NCI-H1417 (cell line): ENCODE data around the gene EFEMP2.

ENCODE experiments used
- DNase-seq, 3 experiments: peaks; one replicate each; lab custom pipeline; 2025; lab: John Stamatoyannopoulos, UW

Gene EFEMP2

DNA sequence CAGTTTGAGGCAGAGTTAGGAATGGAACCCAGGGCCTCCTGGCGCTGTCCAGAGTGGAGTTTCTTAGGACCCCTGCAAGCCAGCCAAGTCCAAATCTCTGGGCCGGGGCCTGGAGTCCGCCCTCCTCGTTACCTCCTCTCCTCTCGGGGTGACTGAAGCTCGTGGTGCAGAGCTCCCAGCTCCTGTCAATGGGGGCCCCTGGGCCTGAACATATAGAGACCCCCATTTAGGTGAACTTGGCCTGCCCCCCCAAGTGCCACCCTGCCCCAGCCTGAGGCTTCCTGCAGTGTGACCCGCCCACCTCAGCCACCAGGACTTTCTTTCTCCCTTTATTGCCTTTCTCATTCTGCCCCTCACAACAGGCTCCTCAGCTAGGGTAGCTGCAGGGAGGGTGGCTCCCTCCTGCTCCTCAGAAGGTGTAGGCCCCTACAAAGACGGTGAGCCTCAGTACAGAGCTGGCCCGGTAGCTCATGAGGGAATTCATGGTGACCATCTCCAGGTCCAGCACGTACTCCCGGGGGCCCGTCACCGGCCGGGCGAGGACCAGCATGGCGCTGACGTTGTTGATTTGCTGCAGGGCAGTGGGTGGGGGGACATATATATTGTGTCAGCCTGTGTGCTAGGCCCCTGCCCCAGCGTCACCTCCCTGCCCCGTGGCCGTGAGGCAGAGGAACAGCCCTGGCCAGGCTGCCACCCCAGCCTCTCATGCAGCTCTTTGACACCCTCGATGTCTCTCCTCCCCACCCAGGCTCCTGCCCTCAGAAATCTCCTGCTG lies 5.9 kb downstream of the EFEMP2 start:
- DNase-seq: no peak

DNA sequence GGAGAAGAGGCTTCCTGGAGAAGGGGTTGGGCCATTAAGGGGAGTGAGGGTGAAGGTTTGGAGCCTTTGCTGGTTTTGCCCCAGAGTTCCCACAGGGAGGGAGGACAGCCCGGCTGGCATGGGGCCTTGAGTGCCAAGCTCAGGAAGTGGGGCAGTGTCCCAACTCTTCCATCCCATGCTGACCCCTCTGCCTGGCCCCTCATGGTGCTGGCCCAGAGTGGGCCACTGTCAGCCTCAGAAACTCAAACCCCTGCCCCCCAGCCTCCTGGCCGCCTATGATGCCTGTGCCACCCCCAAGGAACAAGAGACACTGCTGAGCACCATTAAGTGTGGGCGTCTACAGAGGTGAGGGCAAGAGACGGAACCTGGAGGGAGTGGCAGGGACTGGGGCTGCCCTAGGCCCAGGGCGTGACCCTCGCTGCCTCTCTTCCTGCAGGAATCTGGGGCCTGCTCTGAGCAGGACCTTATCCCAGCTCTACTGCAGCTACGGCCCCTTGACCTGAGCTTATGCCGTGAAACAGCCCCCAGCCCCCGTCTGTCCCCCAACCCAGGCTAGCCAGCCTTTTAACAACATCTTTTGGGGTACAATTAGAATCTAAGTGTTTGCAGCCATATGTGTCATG lies 6.9 kb downstream of the EFEMP2 start:
- no peak for DNase-seq

DNA sequence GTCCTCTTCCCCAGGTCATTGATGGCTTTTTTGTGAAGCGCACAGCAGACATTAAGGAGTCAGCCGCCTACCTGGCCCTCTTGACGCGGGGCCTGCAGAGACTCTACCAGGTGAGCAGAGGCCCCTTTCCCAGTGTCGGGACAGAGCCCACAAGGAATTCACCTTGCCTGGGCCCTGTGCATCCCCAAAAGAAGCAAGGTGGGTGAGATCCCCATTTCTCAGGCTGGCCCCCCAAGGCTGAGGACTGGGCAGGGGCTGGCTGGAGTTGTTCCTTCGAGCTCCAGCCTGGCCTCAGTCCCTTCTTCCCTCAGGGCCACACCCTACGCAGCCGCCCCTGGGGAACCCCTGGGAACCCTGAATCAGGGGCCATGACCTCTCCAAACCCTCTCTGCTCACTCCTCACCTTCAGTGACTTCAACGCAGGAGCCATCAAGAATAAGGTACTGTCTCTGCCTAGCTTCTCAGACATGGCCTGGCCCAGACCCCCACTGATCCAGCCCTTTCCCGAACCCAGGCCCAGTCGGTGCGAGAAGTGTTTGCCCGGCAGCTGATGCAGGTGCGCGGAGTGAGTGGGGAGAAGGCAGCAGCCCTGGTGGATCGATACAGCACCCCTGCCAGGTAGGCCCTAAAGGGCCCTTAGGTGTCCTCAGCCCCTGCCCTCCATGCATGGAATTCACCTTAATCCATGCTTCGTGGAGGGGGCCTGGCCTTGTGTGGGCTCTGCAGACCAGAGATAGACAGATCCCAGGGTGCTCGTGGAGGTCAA lies 7.7 kb downstream of the EFEMP2 start:
- no peak for DNase-seq

DNA sequence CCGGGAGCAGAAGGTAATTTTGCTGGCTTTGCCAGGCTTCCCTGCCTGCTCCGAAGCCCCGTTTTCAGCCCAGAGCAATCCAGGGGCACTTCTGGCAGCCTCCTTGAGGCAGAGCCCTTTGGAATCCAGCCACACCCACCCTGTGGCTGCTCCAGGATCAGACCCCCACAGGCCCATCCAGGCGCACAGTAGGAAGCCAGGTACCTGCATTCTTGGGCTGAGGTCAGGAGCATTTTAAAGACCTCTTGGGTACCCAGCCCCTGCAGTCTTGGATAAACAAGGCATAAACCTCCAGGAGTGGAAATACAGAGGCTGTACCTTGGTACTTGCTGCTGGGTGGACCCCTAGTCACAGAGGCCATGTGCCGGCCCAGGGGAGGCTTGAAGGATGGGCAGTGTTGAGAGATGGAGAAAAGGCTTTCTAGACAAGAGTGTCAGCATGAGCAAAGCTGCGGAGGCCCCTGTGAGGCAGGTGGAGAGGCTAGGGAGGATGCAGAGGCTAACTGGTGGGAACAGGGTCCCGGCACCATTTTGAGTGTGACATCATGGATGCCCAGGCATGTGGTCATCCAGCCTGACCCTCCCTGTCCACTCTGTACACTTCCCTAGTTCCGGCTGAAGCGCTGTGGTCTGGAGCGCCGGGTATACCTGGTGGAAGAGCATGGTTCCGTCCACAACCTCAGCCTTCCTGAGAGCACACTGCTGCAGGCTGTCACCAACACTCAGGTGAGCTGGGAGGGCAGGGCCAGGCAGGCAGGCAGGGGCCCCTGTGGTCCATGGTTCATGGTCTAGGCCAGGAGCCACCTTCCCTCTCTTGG lies 8.5 kb downstream of the EFEMP2 start:
- DNase-seq: no peak

DNA sequence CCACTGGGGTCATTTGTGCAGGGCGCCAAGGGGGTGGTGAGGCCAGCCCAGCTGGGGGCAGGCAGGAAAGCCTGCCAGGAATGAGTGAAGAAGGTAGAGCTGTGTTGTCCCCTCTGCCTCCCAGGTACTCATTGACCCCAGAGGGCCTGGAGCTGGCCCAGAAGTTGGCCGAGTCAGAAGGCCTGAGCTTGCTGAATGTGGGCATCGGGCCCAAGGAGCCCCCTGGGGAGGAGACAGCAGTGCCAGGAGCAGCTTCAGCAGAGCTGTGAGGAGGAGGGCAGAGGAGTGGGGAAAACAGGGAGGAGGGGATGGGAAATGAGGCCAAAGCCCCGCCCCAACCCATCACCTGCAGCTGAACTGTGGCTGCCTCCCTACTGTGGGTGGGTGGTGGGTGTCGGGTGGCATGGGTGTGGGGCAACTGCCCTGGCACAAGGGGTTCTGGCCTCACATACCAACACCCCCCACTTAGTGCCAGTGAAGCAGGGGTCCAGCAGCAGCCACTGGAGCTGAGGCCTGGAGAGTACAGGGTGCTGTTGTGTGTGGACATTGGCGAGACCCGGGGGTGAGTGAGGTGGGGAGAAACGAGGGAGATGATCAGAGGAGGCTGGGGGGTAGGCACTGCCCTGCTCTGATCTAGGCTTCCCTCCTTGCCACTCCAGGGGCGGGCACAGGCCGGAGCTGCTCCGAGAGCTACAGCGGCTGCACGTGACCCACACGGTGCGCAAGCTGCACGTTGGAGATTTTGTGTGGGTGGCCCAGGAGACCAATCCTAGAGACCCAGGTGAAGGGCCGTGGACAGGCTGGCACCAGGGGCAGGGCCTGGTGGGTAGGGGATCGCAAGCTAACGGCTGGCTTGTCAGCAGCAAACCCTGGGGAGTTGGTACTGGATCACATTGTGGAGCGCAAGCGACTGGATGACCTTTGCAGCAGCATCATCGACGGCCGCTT lies 9.4 kb downstream of the EFEMP2 start:
- DNase-seq: no peak

DNA sequence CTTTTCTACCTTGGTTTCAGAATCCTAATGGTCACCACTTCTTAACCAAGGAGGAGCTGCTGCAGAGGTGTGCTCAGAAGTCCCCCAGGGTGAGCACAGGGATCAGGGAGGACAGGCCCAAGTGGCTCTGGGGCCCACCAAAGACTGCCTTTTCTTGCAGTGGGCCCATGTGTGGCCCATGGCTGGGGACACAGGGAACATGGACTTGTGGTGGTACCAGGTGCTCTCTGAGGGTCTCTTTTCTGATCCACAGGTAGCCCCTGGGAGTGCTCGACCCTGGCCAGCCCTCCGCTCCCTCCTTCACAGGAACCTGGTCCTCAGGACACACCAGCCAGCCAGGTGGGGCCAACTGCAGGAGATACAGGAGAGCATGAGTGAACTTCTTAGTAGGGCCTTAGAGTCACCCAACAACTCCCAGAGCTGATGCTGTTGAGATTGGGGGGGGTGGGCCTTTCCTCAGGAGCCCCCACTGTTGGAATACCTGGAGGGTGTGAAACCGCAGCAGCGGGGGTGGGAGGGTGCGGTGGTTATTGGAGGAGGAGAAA lies 10.3 kb downstream of the EFEMP2 start:
- DNase-seq: no peak

DNA sequence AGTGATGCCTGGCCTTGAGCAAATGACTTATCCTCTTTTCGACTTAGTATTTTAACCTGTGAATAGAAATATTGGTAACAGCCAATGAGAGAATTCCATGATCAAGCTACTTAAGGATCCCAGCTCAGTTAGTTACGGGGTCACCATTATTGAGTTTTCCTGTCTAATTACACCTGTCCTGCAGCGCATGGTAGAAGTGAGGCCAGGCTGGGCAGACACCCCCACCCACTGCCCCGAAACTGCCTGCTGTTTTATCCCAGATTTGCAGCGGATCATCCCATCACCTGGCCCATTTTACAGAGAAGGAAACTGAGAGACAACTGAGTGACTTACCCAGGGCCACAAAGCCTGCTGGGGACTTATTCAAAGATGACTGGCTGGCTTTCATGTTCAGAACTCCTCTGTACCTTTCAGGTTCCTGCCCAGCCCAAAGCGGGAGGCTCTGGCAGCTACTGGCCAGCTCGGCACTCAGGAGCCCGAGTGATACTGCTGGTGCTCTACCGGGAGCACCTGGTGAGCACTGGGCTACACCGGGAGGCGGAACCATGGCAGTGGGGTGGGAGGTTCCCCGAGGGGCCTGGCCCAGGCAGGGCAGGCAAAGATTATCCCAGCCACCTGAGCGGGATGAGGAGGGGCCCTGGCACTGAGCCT lies 10.9 kb downstream of the EFEMP2 start:
- no peak for DNase-seq

DNA sequence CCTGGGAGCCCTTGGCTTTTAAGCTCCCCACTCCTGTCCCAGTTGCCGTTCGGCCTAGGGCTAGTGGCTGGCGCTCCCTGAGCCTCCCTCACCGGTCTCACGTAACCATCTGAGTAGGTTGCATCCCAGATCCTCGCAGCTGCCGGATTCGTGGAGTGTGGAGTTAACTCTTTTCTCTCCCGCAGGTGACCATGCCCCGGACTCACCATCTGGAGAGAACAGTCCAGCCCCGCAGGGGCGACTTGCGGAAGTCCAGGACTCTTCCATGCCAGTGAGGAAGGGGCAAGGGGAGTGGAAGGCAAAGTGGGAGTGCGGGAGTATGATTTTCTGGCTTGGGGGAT lies 11.5 kb downstream of the EFEMP2 start:
- peak in 2 of 3 experiments; percentile 44 to 61 for DNase-seq

DNA sequence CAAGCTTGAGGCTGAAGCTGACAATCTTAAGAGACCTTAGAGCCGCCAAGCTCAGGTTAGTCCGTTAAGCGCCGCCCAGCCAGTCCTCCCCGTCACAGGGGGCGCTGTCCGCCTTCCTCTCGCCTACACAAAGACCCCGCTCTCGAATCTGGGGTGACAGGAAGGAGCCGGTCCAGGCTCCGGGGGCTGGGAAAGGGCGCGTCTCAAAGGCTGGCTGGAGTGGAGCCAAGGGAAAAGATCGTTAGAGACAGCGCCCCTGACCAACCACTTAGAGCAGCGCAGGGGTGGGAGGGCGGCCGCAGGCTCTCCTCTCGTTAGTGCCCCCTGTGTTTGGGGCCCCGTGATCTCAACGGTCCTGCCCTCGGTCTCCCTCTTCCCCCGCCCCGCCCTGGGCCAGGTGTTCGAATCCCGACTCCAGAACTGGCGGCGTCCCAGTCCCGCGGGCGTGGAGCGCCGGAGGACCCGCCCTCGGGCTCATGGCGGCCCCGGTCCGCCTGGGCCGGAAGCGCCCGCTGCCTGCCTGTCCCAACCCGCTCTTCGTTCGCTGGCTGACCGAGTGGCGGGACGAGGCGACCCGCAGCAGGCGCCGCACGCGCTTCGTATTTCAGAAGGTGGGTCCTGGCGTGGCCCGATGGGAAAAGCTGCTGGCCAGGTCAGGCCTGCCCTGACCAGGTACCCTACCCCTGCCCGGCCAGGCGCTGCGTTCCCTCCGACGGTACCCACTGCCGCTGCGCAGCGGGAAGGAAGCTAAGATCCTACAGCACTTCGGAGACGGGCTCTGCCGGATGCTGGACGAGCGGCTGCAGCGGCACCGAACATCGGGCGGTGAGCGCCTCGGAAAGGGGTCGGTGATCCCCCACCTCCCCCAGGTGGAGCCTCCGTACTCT lies 12.1 kb downstream of the EFEMP2 start, which contains the start of gene MUS81:
Gene MUS81, plus strand, starts transcription at position 156 of the 887 bp plus-strand sequence. Its CDS starts 321 bp downstream, at position 477.
- DNase-seq: peak; percentile 94 to 99 (median 97)

DNA sequence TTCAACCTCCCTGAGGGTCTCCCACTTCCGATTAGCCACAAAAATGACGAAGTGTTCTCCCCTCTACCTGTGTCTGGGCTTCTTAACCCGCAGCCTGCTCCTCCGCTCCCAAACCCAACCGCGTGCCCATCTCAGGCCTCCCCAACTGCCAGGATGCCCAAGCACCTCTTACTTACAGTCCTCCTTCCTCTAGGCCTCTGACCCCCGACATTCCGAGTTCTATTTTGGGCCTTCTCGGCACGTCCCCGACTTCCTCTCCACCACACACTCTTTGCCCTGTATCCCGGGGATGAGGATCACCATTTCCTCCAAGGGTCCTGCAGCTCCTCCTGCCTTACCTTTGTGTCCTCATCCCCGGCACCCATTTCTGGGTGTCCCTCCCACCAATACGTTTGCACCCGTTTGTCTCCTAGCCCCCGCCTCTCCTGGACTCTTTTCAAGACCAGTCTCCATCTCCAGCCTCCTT lies 12.8 kb downstream of the EFEMP2 start:
- no peak for DNase-seq

DNA sequence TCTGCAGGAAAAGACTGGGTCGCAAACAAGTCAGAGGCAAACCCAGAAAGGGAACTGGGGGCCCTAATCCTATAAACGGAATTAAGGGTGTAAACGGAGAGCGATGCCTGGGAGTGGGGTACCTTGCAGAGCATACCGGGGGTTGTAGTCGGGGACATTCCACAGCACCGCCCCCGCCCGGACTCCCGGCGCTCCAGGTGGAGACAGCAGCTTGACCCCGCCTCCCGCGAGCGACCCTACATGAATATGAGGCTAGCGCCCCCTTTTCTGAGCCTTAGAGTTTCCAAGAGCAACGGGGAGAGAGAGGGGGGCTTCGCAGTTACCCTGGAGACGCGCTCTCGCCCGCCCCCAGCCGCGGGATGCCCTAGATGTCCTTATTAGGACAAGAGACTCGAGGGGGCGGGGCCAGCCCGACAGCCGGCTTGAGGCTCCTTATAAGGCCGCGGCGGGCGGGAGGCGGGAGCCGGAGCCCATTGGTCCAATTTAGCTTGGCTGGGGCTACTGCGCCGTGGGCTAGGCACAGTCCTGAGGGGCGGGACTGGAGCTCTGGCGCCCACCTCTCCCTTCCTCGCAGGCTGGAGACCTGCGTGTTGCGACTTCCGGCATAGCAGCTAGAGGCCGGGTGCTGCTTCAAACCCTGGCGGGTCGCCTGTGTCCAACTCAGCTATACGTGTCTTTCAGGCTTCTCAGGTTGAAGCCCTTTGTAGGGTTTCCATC lies 13.3 kb downstream of the EFEMP2 start:
- DNase-seq: peak; percentile 96 to 99 (median 98)

DNA sequence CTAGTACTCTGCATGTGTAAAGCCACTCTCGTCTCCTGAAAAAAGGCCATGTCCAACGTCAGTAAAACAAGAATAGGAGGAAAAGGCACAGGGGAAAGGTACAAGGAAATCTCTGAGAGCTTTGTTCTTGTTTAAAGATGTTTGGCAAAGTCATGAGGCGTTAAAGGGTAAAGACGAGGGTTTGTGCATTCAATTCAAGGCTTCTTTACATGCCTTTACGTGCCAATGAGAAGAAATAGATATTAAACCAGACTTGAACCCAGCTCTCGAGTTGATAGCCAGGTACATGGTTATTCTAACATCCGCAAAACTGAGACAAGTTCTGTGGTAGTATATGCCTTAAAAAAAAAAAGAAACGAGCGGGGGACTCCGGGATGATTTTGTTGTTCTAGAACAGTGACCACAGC lies 13.9 kb downstream of the EFEMP2 start:
- DNase-seq: no peak

DNA sequence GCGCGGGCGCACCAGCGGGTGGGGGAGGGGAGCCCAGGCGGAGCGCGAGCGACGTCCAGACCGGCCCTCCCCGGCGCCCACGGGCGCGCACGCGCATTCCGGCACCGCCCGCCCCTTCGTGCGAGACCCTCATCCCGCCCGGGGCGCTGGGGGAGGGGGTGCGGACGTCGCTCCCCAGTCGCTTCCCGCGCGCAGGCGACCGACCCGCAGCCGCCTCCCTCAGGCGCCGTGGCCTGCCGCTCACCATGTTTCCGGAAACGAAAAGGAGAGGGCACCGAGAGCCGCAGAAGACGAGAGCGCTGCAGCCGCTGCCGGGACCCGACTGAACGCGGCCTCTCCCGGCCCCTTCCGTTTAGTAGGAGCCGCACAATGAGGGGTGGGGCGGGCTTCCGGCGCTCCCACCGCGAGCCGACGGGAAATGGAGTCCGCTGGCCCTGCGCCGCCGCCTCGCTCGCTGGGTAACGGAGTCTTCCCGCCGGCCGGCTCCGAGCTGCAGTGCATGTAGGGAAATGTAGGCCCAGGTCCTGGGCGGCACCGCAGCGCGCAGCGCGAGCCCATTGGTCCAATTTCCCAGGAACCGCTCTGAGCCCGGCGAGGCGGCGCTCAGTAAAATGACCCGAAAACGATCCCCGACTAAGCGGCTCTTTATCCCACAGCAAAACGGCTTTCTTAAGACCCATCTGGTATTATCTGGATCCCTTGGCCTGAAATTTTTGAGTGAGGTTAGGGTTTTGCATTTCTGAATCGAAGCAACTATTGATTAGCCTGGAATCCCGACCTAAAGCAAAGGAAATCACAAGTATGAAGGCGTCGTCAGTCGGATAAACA lies 14.5 kb downstream of the EFEMP2 start, which contains the start of gene CFL1:
Gene CFL1, minus strand, starts transcription at position 328 of the 828 bp plus-strand sequence. Its CDS starts 81 bp downstream, at position 247.
- peak; percentile 96 to 99 (median 99) for DNase-seq

DNA sequence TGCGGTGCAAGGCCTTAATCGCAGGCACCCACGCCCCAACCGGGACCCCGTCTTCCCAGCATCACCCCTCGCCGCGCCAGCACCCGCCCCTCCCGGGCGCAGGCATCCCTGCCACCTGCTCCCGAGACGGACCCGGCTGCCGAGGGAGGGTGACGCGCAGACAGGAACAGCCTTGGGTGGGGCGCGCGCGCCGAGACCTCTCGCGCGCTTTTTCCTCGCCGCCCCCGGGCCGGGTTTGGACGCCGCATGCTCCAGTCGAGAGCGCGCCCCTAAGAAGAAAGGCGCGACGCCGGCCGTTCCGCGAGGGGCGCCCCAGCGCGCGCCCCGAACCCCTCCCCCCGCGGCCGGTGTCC lies 15.1 kb downstream of the EFEMP2 start:
- DNase-seq: peak; percentile 58 to 93 (median 88)

DNA sequence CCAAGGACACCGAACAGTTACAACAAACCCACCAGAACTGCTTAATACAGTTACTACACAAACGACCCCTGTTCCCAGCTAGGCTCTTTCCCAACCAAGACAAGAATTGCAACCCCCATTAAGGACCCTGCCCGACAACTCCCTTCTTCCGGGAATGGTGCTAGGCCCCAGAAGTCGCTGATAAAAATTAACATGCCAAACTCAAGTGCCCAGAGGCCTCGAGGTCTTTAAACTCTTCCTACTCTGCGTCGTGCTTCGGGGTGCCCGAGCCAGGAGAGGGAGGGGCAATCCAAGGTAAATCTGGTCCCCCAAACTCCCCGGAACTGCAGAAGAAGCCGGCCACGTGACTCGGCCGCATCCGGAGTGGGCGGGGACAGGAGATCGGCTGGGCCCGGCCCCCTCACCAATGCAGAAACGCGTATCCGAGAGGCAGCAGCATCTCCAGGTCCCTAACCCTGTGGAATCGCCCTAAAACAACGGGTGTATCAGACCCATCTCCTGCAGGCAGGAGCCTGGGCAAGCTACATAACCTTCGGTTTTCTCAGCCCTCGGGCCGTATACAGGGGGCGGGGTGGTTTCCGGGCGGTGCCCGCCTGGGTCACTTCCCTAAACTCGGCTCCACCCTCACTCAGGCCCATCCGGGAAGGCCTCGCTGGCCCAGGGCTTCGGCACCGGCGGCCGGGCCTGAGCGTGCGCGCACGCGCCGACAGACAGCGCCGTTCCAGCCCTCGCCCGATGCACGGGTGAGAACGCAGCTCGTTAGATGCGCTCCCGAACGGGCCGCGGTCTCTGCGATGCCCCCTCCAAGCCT lies 15.7 kb downstream of the EFEMP2 start:
- DNase-seq: peak; percentile 46 to 78 (median 72)

DNA sequence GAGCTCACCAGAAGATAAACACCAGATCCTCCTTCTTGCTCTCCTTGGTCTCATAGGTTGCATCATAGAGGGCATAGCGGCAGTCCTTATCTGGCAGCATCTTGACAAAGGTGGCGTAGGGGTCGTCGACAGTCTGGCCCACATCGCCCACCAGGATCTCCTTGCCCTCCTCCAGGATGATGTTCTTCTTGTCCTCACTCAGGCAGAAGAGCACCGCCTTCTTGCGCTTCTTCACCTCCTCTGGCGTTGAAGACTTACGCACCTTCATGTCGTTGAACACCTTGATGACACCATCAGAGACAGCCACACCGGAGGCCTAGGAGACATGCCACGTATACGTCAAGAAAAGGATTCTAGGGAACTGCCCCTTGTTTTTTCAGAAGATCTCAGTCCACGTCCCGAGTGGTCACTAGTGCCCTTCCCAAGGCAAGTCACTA lies 16.7 kb downstream of the EFEMP2 start:
- DNase-seq: peak in 1 of 3 experiments; percentile 36
